Liver (tissue), 9 donors: ENCODE results near the gene UCK2. TPM values are rescaled to one million over a fixed set of nuclear protein-coding genes. Genes with fewer than 3 reads are reported as not detected.

ENCODE experiments used
- DNase-seq: peaks from one replicate; pipeline ENCODE4 v3.0.0-alpha.2; 2017; ENCODE audit warnings: low spot score
- H3K27ac ChIP-seq, 2 donors: one replicate each; pipeline ENCODE4 v1.7.0; 2013; ENCODE audit warnings: inconsistent platforms in 2 of 2, low read length in 2 of 2, control low read depth in 1 of 2, low read depth in 1 of 2, mild to moderate bottlenecking in 1 of 2
- H3K27me3 ChIP-seq, 4 donors: one replicate each; pipeline versions ENCODE4 v1.6.1 to v1.7.0; 2013; ENCODE audit warnings: low read length in 3 of 4, inconsistent platforms in 1 of 4, mild to moderate bottlenecking in 1 of 4, moderate library complexity in 1 of 4; ENCODE audit not compliant: control insufficient read depth in 4 of 4, insufficient read depth in 4 of 4
- H3K36me3 ChIP-seq, 4 donors: one replicate each; pipeline versions ENCODE4 v1.6.1 to v1.7.0; 2013; ENCODE audit warnings: low read length in 3 of 4, mild to moderate bottlenecking in 3 of 4, low read depth in 1 of 4, moderate library complexity in 1 of 4; ENCODE audit not compliant: control insufficient read depth in 4 of 4, insufficient read depth in 3 of 4
- H3K4me1 ChIP-seq, 4 donors: one replicate each; pipeline versions ENCODE4 v1.6.1 to v1.7.0; 2013; ENCODE audit warnings: low read length in 3 of 4, mild to moderate bottlenecking in 3 of 4, moderate library complexity in 1 of 4; ENCODE audit not compliant: control insufficient read depth in 4 of 4, insufficient read depth in 4 of 4
- H3K4me3 ChIP-seq, 3 donors: one replicate each; pipeline versions ENCODE4 v1.6.1 to v1.7.0; 2013; ENCODE audit warnings: low read length in 3 of 3, control low read depth in 1 of 3, low read depth in 1 of 3, mild to moderate bottlenecking in 1 of 3
- H3K9ac ChIP-seq, 2 donors: one replicate each; pipeline ENCODE4 v1.7.0; 2013; ENCODE audit warnings: low read length in 2 of 2, mild to moderate bottlenecking in 2 of 2, moderate library complexity in 2 of 2, control low read depth in 1 of 2, low read depth in 1 of 2
- H3K9me3 ChIP-seq, 4 donors: one replicate each; pipeline versions ENCODE4 v1.6.1 to v1.7.0; 2013; ENCODE audit warnings: low read length in 3 of 4; ENCODE audit not compliant: control insufficient read depth in 4 of 4
- ATF3 ChIP-seq: IDR thresholded peaks from 2 replicates; pipeline ENCODE4 v1.6.1; 2016; ENCODE audit warnings: antibody characterized with exemption
- EGR1 ChIP-seq, 2 donors: IDR thresholded peaks; 2 replicates each; pipeline ENCODE4 v1.6.1; 2016 to 2018; ENCODE audit warnings: antibody characterized with exemption in 2 of 2, low read depth in 2 of 2
- FOXA1 ChIP-seq: IDR thresholded peaks from 2 replicates; pipeline ENCODE4 v1.6.1; 2016; ENCODE audit warnings: antibody characterized with exemption
- FOXA2 ChIP-seq: IDR thresholded peaks from 2 replicates; pipeline ENCODE4 v1.6.1; 2016; ENCODE audit warnings: antibody characterized with exemption
- GABPA ChIP-seq, 2 donors: IDR thresholded peaks in 1 of 2; conservative IDR thresholded peaks in 1 of 2; 2 replicates each; pipeline ENCODE4 v1.6.1; 2016; ENCODE audit warnings: antibody characterized with exemption in 2 of 2, mild to moderate bottlenecking in 1 of 2, moderate library complexity in 1 of 2
- HNF4A ChIP-seq, 2 donors: conservative IDR thresholded peaks; 2 replicates each; pipeline ENCODE4 v1.6.1; 2016; ENCODE audit warnings: antibody characterized with exemption in 2 of 2, mild to moderate bottlenecking in 2 of 2
- HNF4G ChIP-seq: IDR thresholded peaks from 2 replicates; pipeline ENCODE4 v1.6.1; 2016; ENCODE audit warnings: antibody characterized with exemption
- JUND ChIP-seq, 2 donors: IDR thresholded peaks; 2 replicates each; pipeline ENCODE4 v1.6.1; 2016; ENCODE audit warnings: antibody characterized with exemption in 2 of 2
- MAX ChIP-seq: IDR thresholded peaks from 2 replicates; pipeline ENCODE4 v1.6.1; 2016; ENCODE audit warnings: antibody characterized with exemption
- NR2F2 ChIP-seq: IDR thresholded peaks from 2 replicates; pipeline ENCODE4 v1.6.1; 2016; ENCODE audit warnings: antibody characterized with exemption
- RAD21 ChIP-seq, 2 donors: IDR thresholded peaks; 2 replicates each; pipeline ENCODE4 v1.6.1; 2016; ENCODE audit warnings: antibody characterized with exemption in 2 of 2, mild to moderate bottlenecking in 2 of 2
- RXRA ChIP-seq, 2 donors: IDR thresholded peaks; 2 replicates each; pipeline ENCODE4 v1.6.1; 2017 to 2018; ENCODE audit warnings: antibody characterized with exemption in 2 of 2, mild to moderate bottlenecking in 1 of 2
- SP1 ChIP-seq: IDR thresholded peaks from 2 replicates; pipeline ENCODE4 v1.6.1; 2018; ENCODE audit warnings: antibody characterized with exemption, mild to moderate bottlenecking
- TAF1 ChIP-seq: conservative IDR thresholded peaks from 2 replicates; pipeline ENCODE4 v1.6.1; 2016; ENCODE audit warnings: antibody characterized with exemption, mild to moderate bottlenecking
- YY1 ChIP-seq: IDR thresholded peaks from 2 replicates; pipeline ENCODE4 v1.6.1; 2016; ENCODE audit warnings: antibody characterized with exemption, mild to moderate bottlenecking
- WGBS: extraction: QIAGEN DNeasy Blood & Tissue Kit; methylation state at CpG from one replicate; pipeline ENCODE4 v1.1.7; 2013; 5-methylcytosine and 5-hydroxymethylcytosine counted together
- polyA plus RNA-seq, 2 donors: library from polyadenylated mRNA; stranded (reverse) in 1 of 2; unstranded in 1 of 2; fragments of 200-250 nt in 1 of 2; fragments of >200 nt in 1 of 2; fragmentation: Nextera tagmentation in 1 of 2; extraction: Ambion mirVana in 1 of 2; gene quantifications; one replicate each; pipeline versions ENCODE4 v1.2.1 to v1.2.3, GENCODE V29; 2013 to 2015
- total RNA-seq, 2 donors: library from RNA; depleted of rRNA; stranded (reverse); fragments of >200 nt; gene quantifications; one replicate each; pipeline ENCODE4 v1.2.3, GENCODE V29; 2014
- TF ChIP-seq, protein P1 (sequence below): fragments of 150-350 bp; IDR thresholded peaks from 2 replicates; pipeline ENCODE4 v1.5.1; 2017; ENCODE audit warnings: improper control_type of control experiment, low read depth, low read length; ENCODE audit not compliant: missing input control
- TF ChIP-seq, protein P2 (sequence below): IDR thresholded peaks from 2 replicates; pipeline ENCODE4 v1.6.1; 2016; ENCODE audit warnings: antibody characterized with exemption
- TF ChIP-seq, protein P3 (sequence below): IDR thresholded peaks from 2 replicates; pipeline ENCODE4 v1.6.1; 2016; ENCODE audit warnings: antibody characterized with exemption, mild to moderate bottlenecking
- donor health status: healthy.
- donor health status: healthy.
- donor health status: healthy.
- donor health status: healthy.
- donor health status: healthy.

UCK2 gene
- total and polyA plus RNA-seq, 4 donors, result 8.9 to 25.5 (median 17.3) TPM

- 89% methylated on average over 1 of the region's 1 CpG for WGBS
- no peaks in the 10 kb centered on the region for H3K9me3 ChIP-seq
- no peaks in the 10 kb centered on the region for H3K27me3 ChIP-seq
- no peak overlapping the region for H3K27ac ChIP-seq
- no peak overlapping the region for H3K4me3 ChIP-seq
- no peaks in the 10 kb centered on the region for H3K36me3 ChIP-seq
- peaks cover 0 to 11% (median 7%) of the 10 kb centered on the region in 4 donors for H3K4me1 ChIP-seq
- TF ChIP-seq RAD21 (IDR thresholded peaks at IDR 0.05), result no peak
- no peak for TF ChIP-seq YY1
- TF ChIP-seq SP1, result no peak
- TF ChIP-seq JUND (IDR thresholded peaks at IDR 0.05), result no peak
- TF ChIP-seq, protein P1, sequence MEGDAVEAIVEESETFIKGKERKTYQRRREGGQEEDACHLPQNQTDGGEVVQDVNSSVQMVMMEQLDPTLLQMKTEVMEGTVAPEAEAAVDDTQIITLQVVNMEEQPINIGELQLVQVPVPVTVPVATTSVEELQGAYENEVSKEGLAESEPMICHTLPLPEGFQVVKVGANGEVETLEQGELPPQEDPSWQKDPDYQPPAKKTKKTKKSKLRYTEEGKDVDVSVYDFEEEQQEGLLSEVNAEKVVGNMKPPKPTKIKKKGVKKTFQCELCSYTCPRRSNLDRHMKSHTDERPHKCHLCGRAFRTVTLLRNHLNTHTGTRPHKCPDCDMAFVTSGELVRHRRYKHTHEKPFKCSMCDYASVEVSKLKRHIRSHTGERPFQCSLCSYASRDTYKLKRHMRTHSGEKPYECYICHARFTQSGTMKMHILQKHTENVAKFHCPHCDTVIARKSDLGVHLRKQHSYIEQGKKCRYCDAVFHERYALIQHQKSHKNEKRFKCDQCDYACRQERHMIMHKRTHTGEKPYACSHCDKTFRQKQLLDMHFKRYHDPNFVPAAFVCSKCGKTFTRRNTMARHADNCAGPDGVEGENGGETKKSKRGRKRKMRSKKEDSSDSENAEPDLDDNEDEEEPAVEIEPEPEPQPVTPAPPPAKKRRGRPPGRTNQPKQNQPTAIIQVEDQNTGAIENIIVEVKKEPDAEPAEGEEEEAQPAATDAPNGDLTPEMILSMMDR, result no peak
- no peak for TF ChIP-seq HNF4A (conservative IDR thresholded peaks at IDR 0.05)
- no peak for TF ChIP-seq NR2F2
- no peak for TF ChIP-seq HNF4G
- no peak for TF ChIP-seq MAX
- no peak for TF ChIP-seq TAF1
- TF ChIP-seq, protein P2, sequence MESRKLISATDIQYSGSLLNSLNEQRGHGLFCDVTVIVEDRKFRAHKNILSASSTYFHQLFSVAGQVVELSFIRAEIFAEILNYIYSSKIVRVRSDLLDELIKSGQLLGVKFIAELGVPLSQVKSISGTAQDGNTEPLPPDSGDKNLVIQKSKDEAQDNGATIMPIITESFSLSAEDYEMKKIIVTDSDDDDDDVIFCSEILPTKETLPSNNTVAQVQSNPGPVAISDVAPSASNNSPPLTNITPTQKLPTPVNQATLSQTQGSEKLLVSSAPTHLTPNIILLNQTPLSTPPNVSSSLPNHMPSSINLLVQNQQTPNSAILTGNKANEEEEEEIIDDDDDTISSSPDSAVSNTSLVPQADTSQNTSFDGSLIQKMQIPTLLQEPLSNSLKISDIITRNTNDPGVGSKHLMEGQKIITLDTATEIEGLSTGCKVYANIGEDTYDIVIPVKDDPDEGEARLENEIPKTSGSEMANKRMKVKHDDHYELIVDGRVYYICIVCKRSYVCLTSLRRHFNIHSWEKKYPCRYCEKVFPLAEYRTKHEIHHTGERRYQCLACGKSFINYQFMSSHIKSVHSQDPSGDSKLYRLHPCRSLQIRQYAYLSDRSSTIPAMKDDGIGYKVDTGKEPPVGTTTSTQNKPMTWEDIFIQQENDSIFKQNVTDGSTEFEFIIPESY, result no peak
- no peak for DNase-seq
- no peak overlapping the region for H3K9ac ChIP-seq
Measured at GRCh38 chr1:165824269-165824643, 3.2 kb upstream of the UCK2 start.

DNA sequence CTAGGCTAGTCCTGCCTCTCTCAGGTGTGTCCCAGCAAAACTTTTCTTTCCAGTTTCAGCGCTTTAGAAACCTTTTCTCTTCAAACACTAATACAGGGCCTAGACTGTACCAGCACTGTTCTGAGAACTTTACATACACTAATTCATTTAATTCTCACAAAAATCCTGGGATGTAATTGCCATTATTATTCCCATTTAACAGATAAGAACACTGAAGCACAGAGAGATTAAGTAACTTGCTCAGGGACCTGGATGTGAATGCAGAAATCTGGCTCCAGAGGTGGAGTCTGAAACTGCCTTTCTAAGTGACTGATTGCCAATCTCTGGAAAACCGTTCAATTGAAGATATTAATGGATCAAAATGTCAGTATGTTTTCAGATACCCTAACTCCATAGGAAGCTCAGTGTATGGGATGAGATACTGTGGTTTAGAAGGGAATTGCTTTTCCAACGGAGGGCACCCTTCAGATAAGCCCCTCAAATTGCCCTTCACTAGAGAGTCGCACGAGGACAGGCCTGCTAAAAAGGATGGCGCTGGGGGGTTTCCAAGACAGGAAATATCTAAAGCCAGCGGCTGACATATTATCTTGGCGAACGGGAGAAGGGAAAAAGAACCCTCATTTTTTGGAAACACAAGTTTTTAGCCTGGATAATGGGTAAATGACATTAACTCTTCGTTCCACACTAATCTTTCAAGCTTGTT is 698 bp upstream of the UCK2 start:
- 47% methylated on average over 10 of the region's 10 CpGs for WGBS
- Histone ChIP-seq H3K4me3 (peak overlapping the region in 1 of 3 donors; percentile 99), H3K27ac (no peak overlapping the region), H3K9ac (no peak overlapping the region), H3K4me1 (peaks cover 0 to 15% (median 9%) of the 10 kb centered on the region in 4 donors), H3K27me3 (no peaks in the 10 kb centered on the region), H3K36me3 (no peaks in the 10 kb centered on the region), H3K9me3 (no peaks in the 10 kb centered on the region)
- TF ChIP-seq EGR1 (IDR thresholded peaks at IDR 0.05; ENCODE audit: low read depth in 2 of 2) (no peak), FOXA1 (no peak), MAX (no peak), YY1 (no peak), JUND (IDR thresholded peaks at IDR 0.05) (no peak), FOXA2 (no peak), NR2F2 (no peak), SP1 (no peak), HNF4A (conservative IDR thresholded peaks at IDR 0.05) (no peak), HNF4G (no peak), GABPA (IDR thresholded peaks at IDR 0.05 in 1 of 2, conservative IDR thresholded peaks at IDR 0.05 in 1 of 2) (no peak), RXRA (IDR thresholded peaks at IDR 0.05) (no peak), RAD21 (IDR thresholded peaks at IDR 0.05) (no peak), ATF3 (no peak), TAF1 (no peak)
- TF ChIP-seq, protein P2, result no peak
- TF ChIP-seq, protein P3, sequence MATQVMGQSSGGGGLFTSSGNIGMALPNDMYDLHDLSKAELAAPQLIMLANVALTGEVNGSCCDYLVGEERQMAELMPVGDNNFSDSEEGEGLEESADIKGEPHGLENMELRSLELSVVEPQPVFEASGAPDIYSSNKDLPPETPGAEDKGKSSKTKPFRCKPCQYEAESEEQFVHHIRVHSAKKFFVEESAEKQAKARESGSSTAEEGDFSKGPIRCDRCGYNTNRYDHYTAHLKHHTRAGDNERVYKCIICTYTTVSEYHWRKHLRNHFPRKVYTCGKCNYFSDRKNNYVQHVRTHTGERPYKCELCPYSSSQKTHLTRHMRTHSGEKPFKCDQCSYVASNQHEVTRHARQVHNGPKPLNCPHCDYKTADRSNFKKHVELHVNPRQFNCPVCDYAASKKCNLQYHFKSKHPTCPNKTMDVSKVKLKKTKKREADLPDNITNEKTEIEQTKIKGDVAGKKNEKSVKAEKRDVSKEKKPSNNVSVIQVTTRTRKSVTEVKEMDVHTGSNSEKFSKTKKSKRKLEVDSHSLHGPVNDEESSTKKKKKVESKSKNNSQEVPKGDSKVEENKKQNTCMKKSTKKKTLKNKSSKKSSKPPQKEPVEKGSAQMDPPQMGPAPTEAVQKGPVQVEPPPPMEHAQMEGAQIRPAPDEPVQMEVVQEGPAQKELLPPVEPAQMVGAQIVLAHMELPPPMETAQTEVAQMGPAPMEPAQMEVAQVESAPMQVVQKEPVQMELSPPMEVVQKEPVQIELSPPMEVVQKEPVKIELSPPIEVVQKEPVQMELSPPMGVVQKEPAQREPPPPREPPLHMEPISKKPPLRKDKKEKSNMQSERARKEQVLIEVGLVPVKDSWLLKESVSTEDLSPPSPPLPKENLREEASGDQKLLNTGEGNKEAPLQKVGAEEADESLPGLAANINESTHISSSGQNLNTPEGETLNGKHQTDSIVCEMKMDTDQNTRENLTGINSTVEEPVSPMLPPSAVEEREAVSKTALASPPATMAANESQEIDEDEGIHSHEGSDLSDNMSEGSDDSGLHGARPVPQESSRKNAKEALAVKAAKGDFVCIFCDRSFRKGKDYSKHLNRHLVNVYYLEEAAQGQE, result no peak
- TF ChIP-seq, protein P1, result no peak
- no peak for DNase-seq
